Measurements from ENCODE around the gene PPP1CC.
A peak's percentile ranks its signal among the peaks of the same experiment; 100 is the strongest.

PPP1CC gene

DNA sequence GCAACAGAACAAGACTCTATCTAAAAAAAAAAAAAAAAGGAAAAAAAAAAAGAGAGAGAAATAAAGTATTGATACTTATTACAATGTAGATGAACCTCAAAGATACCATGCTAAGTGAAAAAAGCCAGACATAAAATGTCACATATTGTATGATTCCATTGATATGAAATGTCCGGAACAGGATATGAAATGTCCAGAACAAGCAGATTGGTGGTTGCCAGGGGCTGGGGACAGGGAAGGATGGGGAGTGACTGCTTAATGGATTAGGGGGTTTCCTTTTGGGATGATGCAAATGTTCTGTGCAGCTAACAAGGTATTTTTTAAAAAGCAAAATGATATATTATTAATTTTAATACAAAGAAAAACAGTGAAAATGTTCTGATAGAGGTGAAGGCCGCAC is 58.8 kb downstream of the PPP1CC start:
- TF ChIP-seq, protein P1, sequence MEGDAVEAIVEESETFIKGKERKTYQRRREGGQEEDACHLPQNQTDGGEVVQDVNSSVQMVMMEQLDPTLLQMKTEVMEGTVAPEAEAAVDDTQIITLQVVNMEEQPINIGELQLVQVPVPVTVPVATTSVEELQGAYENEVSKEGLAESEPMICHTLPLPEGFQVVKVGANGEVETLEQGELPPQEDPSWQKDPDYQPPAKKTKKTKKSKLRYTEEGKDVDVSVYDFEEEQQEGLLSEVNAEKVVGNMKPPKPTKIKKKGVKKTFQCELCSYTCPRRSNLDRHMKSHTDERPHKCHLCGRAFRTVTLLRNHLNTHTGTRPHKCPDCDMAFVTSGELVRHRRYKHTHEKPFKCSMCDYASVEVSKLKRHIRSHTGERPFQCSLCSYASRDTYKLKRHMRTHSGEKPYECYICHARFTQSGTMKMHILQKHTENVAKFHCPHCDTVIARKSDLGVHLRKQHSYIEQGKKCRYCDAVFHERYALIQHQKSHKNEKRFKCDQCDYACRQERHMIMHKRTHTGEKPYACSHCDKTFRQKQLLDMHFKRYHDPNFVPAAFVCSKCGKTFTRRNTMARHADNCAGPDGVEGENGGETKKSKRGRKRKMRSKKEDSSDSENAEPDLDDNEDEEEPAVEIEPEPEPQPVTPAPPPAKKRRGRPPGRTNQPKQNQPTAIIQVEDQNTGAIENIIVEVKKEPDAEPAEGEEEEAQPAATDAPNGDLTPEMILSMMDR (conservative IDR thresholded peaks at IDR 0.05; ENCODE audit: low read depth, low read length), result no peak
- Histone ChIP-seq H3K27me3 (ENCODE audit: insufficient read depth, low read depth) (no peaks in the 10 kb centered on the region), H3K36me3 (ENCODE audit: insufficient read depth) (no peaks in the 10 kb centered on the region), H3K9ac (no peak overlapping the region), H4K20me1 (ENCODE audit: insufficient read depth) (no peaks in the 10 kb centered on the region), H3K4me1 (ENCODE audit: low read depth, poor library complexity, severe bottlenecking) (no peaks in the 10 kb centered on the region), H3K4me3 (IDR thresholded peaks at IDR 0.05; ENCODE audit: insufficient read depth, low read depth, low read length) (no peak overlapping the region), H3K4me2 (no peak overlapping the region), H2AFZ (ENCODE audit: low read depth) (no peak overlapping the region), H3K27ac (no peak overlapping the region), H3K79me2 (ENCODE audit: insufficient read depth, low read depth) (no peaks in the 10 kb centered on the region)

DNA sequence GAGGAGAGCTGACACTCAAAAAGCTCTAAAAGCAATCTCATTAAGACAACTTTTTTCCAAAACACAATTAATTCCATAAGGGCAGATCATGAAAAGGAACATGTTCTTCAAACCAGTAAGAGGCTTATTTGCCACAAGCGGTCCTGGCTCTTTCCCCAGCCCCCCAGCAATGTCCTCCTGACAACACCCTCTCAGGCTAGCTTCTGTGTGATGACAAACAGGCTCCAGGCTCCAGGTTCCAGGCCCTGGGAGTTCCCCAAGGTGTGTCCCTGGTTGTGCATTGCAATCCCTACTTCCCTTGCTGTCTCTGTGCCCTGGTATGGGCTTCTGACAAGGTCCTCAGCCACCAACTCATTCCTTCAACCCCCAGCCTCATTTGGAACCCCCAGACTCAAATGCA is 62.7 kb downstream of the PPP1CC start:
- Histone ChIP-seq H3K9ac (no peak overlapping the region), H4K20me1 (ENCODE audit: insufficient read depth) (no peaks in the 10 kb centered on the region), H2AFZ (ENCODE audit: low read depth) (no peak overlapping the region), H3K4me1 (ENCODE audit: low read depth, poor library complexity, severe bottlenecking) (peaks cover 30% of the 10 kb centered on the region), H3K27me3 (ENCODE audit: insufficient read depth, low read depth) (no peaks in the 10 kb centered on the region), H3K27ac (no peak overlapping the region), H3K4me3 (IDR thresholded peaks at IDR 0.05; ENCODE audit: insufficient read depth, low read depth, low read length) (no peak overlapping the region), H3K36me3 (ENCODE audit: insufficient read depth) (no peaks in the 10 kb centered on the region), H3K4me2 (no peak overlapping the region), H3K79me2 (ENCODE audit: insufficient read depth, low read depth) (no peaks in the 10 kb centered on the region)
- TF ChIP-seq, protein P1 (conservative IDR thresholded peaks at IDR 0.05; ENCODE audit: low read depth, low read length), result no peak

DNA sequence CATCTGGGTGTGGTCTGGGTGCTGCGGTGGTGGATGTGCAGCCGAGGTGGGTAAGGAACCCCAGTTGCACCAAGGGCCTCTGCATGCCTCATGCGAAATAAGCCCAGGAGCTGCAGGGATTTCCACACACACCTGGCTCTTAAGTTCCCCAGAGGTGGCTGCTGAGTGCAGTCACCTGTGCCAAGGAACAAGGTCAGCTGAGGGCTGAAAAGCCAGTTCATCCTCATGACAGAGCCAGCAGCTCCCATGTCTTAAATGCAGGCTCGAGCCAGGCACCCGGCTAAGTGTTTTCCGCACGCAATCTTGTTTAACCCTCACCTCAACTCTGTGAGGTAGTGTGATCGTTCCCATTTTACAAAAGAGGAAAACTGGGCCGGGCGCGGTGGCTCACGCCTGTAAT is 63.5 kb downstream of the PPP1CC start:
- H4K20me1 ChIP-seq (ENCODE audit: insufficient read depth), result no peaks in the 10 kb centered on the region
- H2AFZ ChIP-seq (ENCODE audit: low read depth), result no peak overlapping the region
- no peak overlapping the region for H3K4me2 ChIP-seq
- H3K27me3 ChIP-seq (ENCODE audit: insufficient read depth, low read depth), result no peaks in the 10 kb centered on the region
- H3K4me3 ChIP-seq (IDR thresholded peaks at IDR 0.05; ENCODE audit: insufficient read depth, low read depth, low read length), result no peak overlapping the region
- no peaks in the 10 kb centered on the region for H3K79me2 ChIP-seq (ENCODE audit: insufficient read depth, low read depth)
- TF ChIP-seq, protein P1 (conservative IDR thresholded peaks at IDR 0.05; ENCODE audit: low read depth, low read length), result no peak
- H3K36me3 ChIP-seq (ENCODE audit: insufficient read depth), result no peaks in the 10 kb centered on the region
- peaks cover 39% of the 10 kb centered on the region for H3K4me1 ChIP-seq (ENCODE audit: low read depth, poor library complexity, severe bottlenecking)
- no peak overlapping the region for H3K27ac ChIP-seq
- H3K9ac ChIP-seq, result no peak overlapping the region

DNA sequence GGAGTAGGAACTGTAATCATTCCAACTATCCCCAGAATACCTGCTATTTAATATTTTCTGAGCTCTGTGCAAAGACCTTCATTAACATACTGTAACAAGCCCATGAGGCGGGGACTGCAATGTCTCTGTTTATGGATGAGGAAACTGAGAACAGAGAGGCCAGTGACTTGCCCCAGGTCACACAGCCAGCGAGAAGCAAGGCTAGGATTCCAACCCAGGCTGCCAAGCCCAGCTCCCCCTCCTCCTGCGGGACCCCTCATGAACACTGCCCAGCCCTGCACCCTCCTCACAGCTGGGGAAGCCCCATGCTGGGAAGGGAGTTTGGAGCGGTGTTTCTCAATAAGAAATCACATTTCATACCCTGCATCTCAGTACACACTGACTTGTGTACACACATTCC is 64.7 kb downstream of the PPP1CC start:
- Histone ChIP-seq H3K4me1 (ENCODE audit: low read depth, poor library complexity, severe bottlenecking) (peaks cover 51% of the 10 kb centered on the region), H4K20me1 (ENCODE audit: insufficient read depth) (no peaks in the 10 kb centered on the region), H2AFZ (ENCODE audit: low read depth) (no peak overlapping the region; the same call in 1 of the 2 replicates), H3K4me2 (no peak overlapping the region), H3K4me3 (IDR thresholded peaks at IDR 0.05; ENCODE audit: insufficient read depth, low read depth, low read length) (no peak overlapping the region), H3K9ac (no peak overlapping the region), H3K27ac (peak overlapping the region; percentile 38; the same call in 1 of the 2 replicates), H3K79me2 (ENCODE audit: insufficient read depth, low read depth) (no peaks in the 10 kb centered on the region), H3K36me3 (ENCODE audit: insufficient read depth) (no peaks in the 10 kb centered on the region), H3K27me3 (ENCODE audit: insufficient read depth, low read depth) (no peaks in the 10 kb centered on the region)
- TF ChIP-seq, protein P1 (conservative IDR thresholded peaks at IDR 0.05; ENCODE audit: low read depth, low read length), result no peak
